HepG2 (cell line): ENCODE measurements around the gene TSNAXIP1. TPM values are rescaled to one million over a fixed set of nuclear protein-coding genes. Genes with fewer than 3 reads are reported as not detected.

Source experiments
- BRF2 ChIP-seq: sonication (generic); formaldehyde crosslinking; IDR thresholded peaks from 2 replicates; pipeline ENCODE4 v1.8.1; 2022; ENCODE audit warnings: mild to moderate bottlenecking, missing genetic modification reagents
- CCAR2 ChIP-seq: fragments of 200-400 bp; formaldehyde crosslinking; optimal IDR thresholded peaks from 2 replicates; pipeline ENCODE3; 2018; ENCODE audit warnings: low read depth, mild to moderate bottlenecking, low read length, moderate library complexity
- CENPBD1 ChIP-seq: sonication (generic); formaldehyde crosslinking; IDR thresholded peaks from 2 replicates; pipeline ENCODE4 v1.8.0; 2022; ENCODE audit warnings: missing genetic modification reagents, low read depth, mild to moderate bottlenecking, borderline replicate concordance
- GPBP1L1 ChIP-seq: sonication (generic); formaldehyde crosslinking; IDR thresholded peaks from 2 replicates; pipeline ENCODE4 v1.5.0; 2020; ENCODE audit warnings: mild to moderate bottlenecking, missing genetic modification reagents
- RBFOX2 ChIP-seq: fragments of 200-400 bp; formaldehyde crosslinking; IDR thresholded peaks from 2 replicates; pipeline ENCODE4 v1.6.1; 2017; ENCODE audit warnings: low read depth, mild to moderate bottlenecking, low read length
- SIX1 ChIP-seq: sonication (generic); formaldehyde crosslinking; IDR thresholded peaks from 2 replicates; pipeline ENCODE4 v1.4.0; 2020; ENCODE audit warnings: missing genetic modification reagents, borderline replicate concordance
- ZNF230 ChIP-seq: sonication (generic); formaldehyde crosslinking; IDR thresholded peaks from 2 replicates; pipeline ENCODE4 v1.4.0; 2020; ENCODE audit warnings: mild to moderate bottlenecking, missing genetic modification reagents
- ZNF318 ChIP-seq: sonication (generic); formaldehyde crosslinking; IDR thresholded peaks from 2 replicates; pipeline ENCODE4 v1.4.0; 2020; ENCODE audit warnings: mild to moderate bottlenecking, missing genetic modification reagents
- ZNF574 ChIP-seq: sonication (generic); formaldehyde crosslinking; IDR thresholded peaks from 2 replicates; pipeline ENCODE4 v1.4.0; 2020; ENCODE audit warnings: missing genetic modification reagents
- ZNF792 ChIP-seq: IDR thresholded peaks from 2 replicates; pipeline ENCODE4 v1.6.1; 2016
- ZNF800 ChIP-seq: sonication (generic); formaldehyde crosslinking; IDR thresholded peaks from 2 replicates; pipeline ENCODE4 v1.4.0; 2020; ENCODE audit warnings: missing genetic modification reagents
- polyA plus RNA-seq, 8 experiments: library from polyadenylated mRNA; depleted of rRNA in 3 of 8; stranded (reverse) in 7 of 8; unstranded in 1 of 8; fragments of >200 nt; fragmentation: Illumina TruSeq in 4 of 8; extraction: Trizol in 4 of 8; gene quantifications; 2 replicates each; pipeline versions ENCODE4 v1.2.1 to v1.2.3, GENCODE V29; 2011 to 2016; ENCODE audit warnings: low read depth in 4 of 8, missing spikeins in 1 of 8, mixed read lengths in 1 of 8; ENCODE audit not compliant: insufficient read depth in 1 of 8
- total RNA-seq, 5 experiments: library from RNA; depleted of rRNA; stranded (reverse); fragments of >200 nt; fragmentation: Illumina TruSeq; extraction: Trizol; gene quantifications; 2 replicates each; pipeline ENCODE4 v1.2.3, GENCODE V29; 2016; ENCODE audit warnings: low read depth in 1 of 5

TSNAXIP1 gene
- total and polyA plus RNA-seq, 2 of the 13 experiments (the other 11 are each of a cell fraction or from before 2014, with no cell fraction given), result 0.37 to 0.86 TPM

- peak; percentile 41; the same call in 1 of the 2 replicates for TF ChIP-seq ZNF318
- TF ChIP-seq ZNF574, result peak; percentile 89
- 0 out of 2 replicates have a peak, but pooled peaks have one; percentile 86 for TF ChIP-seq ZNF230 (CRISPR knock-in tag)
- TF ChIP-seq CCAR2, result no peak
- TF ChIP-seq SIX1 (CRISPR knock-in tag), result no peak; the same call in none of the 2 replicates
- TF ChIP-seq GPBP1L1 (CRISPR knock-in tag), result no peak
- TF ChIP-seq CENPBD1 (CRISPR knock-in tag), result peak; percentile 73; the same call in 1 of the 2 replicates
- TF ChIP-seq ZNF800 (CRISPR knock-in tag), result 0 out of 2 replicates have a peak, but pooled peaks have one; percentile 68
- TF ChIP-seq BRF2, result 0 out of 2 replicates have a peak, but pooled peaks have one; percentile 70
- peak; percentile 94 for TF ChIP-seq RBFOX2
- TF ChIP-seq ZNF792 (CRISPR knock-in tag), result peak; percentile 76
These were observed 26.9 kb downstream of the TSNAXIP1 start (continued) for GRCh38 chr16:67833415-67834241.
